Right lobe of liver (tissue), 4 donors: ENCODE data around the gene CCDC201.
"Not testable (repeated sequence)": the region's sequence is repeated elsewhere in the genome, so short reads cannot be mapped to it uniquely, and the experiment has no call there.

Experiments used
- POLR2A ChIP-seq: fragments of 450-650 bp; IDR thresholded peaks from one replicate; pipeline ENCODE4 v1.6.1; 2017; ENCODE audit warnings: antibody characterized with exemption, mild to moderate bottlenecking
- TF ChIP-seq, protein P1 (sequence below), 4 donors: fragments of 200-600 bp in 3 of 4; fragments of 450-650 bp in 1 of 4; IDR thresholded peaks; one replicate each; pipeline versions ENCODE4 v1.5.1 to v1.8.0; 2016 to 2022; ENCODE audit warnings: antibody characterized with exemption in 4 of 4, mild to moderate bottlenecking in 2 of 4
- donor health status: DM: no; HTN: no; CAD: no.
- donor health status: DM: no; HTN: no; CAD: no.
- donor health status: DM: no; HTN: yes; CAD: no.

DNA sequence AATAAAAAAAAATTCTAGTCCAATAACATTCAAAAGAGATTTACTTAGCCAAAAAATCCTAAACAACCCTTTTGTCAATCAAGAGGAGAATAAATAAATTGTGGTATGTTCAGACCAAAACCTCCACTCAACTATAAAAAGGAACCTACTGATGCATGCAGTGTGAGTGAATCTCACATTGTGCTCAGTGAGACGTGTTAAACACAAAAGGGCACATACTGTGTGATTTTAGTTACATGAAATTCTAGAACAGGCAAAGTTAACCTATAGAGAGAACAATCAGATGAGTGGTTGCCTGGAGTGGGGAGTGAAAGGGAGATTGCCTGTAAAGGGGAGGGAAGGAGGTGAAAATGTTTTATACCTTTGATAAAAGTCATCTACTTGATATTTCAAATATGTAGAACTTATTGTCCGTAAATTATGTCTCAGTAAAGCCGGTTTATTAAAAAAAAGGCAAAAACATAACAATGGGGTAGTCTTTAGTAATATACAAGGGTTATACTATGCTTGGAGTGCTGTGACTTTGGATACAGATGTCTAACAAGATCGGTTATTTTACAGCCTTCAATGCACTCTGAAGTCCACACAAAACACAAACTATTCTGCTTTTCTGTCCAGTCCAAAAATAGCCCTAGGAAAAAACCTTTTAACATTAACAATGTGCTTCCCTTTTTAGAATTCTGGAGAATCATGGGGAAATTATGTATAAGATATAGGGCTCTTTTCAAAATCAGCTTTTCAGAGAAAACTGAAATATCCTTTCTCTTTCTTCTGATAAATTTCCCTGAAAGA lies 30.8 kb downstream of the CCDC201 start:
- TF ChIP-seq, protein P1, sequence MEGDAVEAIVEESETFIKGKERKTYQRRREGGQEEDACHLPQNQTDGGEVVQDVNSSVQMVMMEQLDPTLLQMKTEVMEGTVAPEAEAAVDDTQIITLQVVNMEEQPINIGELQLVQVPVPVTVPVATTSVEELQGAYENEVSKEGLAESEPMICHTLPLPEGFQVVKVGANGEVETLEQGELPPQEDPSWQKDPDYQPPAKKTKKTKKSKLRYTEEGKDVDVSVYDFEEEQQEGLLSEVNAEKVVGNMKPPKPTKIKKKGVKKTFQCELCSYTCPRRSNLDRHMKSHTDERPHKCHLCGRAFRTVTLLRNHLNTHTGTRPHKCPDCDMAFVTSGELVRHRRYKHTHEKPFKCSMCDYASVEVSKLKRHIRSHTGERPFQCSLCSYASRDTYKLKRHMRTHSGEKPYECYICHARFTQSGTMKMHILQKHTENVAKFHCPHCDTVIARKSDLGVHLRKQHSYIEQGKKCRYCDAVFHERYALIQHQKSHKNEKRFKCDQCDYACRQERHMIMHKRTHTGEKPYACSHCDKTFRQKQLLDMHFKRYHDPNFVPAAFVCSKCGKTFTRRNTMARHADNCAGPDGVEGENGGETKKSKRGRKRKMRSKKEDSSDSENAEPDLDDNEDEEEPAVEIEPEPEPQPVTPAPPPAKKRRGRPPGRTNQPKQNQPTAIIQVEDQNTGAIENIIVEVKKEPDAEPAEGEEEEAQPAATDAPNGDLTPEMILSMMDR (IDR thresholded peaks at IDR 0.05): not testable (repeated sequence)
- TF ChIP-seq POLR2A: not testable (repeated sequence)
